GM18951 (cell line): ENCODE data around the gene REEP5.
"Not testable (repeated sequence)": the region's sequence is repeated elsewhere in the genome, so short reads cannot be mapped to it uniquely, and the experiment has no call there.

Experiments
- POLR2A ChIP-seq: IDR thresholded peaks from 4 replicates; pipeline ENCODE4 v1.6.1; 2011; ENCODE audit warnings: mild to moderate bottlenecking; ENCODE audit not compliant: insufficient read length, insufficient read depth; ENCODE audit errors: extremely low read depth
- in situ Hi-C: fragments of 300-500 bp; cut with MboI; formaldehyde crosslinking; loops from one replicate; pipeline ENCODE4 v1.12.0; 2022; ENCODE audit warnings: low sequenced_read_pairs, mixed read lengths, inconsistent platforms; ENCODE audit not compliant: unreplicated experiment

The REEP5 gene

DNA sequence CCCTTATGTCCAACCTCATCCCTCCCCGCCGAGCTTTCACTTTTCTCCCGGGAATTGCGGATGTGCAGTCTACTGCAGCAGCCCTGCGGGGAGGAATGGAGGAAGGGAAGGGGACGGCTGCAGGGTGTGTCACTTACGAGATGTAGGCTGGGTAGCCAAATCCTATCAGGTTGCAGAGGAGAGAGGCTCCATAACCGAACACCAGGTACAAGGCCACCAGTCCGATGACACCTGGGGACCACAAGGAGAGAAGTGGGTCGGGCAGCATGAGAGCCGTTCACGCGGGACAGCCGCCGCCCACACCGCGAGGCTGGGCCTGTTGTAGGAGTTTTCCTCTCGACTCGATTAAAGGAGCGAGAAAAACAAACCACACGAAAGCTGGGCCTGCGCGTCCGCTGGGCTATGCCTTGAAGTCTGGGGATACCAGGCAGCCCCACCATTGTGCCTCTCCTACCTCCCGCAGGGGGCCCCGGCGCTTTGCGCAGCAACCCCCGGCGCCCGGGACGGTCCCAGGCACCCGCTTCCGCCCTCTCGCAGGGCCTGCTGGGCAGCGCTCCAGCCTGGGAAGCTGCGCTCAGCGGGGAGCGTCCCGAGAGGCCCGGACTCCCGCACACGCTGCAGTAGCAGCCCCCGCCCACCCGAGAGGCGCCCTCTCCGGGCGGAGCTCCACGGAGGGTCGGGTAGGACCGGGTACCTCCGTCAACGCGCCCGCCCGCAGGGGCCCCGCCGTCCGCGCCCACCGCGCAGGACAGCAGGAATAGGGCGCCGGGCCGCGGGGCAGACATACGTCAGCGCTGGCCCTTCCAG, 798 bp downstream of the REEP5 start:
- no peak for TF ChIP-seq POLR2A
- in situ Hi-C loops, result no loop called here

GRCh38 chr5:112919972-112920371, 2.1 kb downstream of the REEP5 start:
- in situ Hi-C loops, result no loop called here

GRCh38 chr5:112918679-112919078, 3.3 kb downstream of the REEP5 start:
- no peak for TF ChIP-seq POLR2A

More at GRCh38 chr5:112919972-112920371, 2.1 kb downstream of the REEP5 start:
- no peak for TF ChIP-seq POLR2A

DNA sequence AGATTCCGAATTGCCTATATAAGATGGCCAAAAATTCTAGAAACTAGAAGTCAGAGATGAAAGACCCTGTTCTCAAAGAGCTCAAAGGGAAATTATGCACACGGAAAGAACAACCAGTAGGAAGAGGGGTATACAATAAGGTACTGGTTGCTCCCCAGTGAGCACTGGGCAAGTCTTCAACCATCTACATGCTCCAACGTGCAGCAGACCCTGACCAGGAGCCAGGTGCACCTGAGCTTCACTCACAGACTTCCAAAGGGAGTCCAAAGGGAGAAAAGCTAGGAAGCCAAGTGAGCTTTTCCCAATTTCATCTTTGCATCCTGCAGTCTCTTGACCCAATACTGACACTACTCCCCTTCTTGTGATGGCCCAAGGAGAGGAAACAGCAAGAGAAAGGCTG, 3.9 kb downstream of the REEP5 start:
- TF ChIP-seq POLR2A, result no peak
- in situ Hi-C loops, result no loop called here

More at GRCh38 chr5:112918679-112919078, 3.3 kb downstream of the REEP5 start:
- in situ Hi-C loops, result no loop called here

GRCh38 chr5:112917453-112917995, 4.5 kb downstream of the REEP5 start:
- no peak for TF ChIP-seq POLR2A
- in situ Hi-C loops, result no loop called here

DNA sequence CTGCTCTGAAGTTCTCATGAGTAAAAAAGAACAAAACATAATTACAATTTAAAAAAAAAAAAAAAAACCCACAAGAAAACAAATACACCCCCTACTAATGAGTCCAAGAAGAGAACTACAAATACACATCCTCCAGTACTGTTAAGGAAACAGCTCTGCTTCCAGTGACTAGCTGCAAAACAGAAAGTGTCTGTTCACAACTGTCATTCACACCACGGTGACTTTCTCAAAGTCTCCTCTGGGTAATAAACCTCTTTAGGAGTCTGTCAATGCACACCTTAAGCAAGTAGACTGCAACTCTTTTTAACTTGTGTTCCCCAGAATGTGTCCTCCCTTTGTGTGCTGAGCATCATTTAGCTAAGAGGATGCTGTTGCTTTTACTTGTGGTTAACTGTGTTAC, 6.2 kb downstream of the REEP5 start:
- no peak for TF ChIP-seq POLR2A
- in situ Hi-C loops, result no loop called here

DNA sequence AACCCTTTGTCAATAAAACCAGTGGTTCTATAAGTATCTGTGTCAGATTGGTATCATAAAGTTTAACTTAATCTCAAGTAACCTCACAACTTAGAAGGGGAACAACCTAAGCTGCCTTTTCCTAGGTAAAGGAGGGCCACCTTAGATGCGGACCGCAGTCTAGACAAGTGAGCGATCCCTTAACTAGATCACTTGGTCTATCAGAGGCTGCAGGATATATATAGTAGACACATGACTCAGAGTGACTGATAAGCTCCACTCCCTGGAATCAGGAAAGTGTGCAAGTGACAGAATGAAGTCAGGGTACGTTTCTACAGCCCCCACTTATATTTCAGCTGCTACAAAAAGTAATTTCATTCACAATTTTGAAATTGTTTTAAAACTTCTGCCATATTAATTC, 7.4 kb downstream of the REEP5 start:
- in situ Hi-C loops, result no loop called here
- TF ChIP-seq POLR2A, result no peak

DNA sequence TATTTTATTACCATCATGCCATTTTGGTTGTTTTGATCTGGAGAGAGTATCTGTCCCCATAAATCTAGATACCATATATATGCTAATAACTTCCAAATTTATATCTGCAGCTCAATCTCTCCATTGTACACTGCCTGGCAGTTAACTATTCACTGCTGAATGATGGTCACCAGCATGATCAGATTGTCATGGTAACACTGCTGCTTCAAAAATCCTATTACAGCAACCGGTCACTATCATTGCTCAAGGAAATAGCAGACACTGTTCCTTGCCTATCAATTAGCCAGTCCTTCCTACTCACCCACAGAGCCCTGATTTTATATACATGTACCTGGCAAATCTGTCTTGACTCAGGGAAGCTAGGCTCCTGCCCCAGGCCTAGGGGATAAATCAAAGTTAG, 11.5 kb downstream of the REEP5 start:
- no peak for TF ChIP-seq POLR2A
- in situ Hi-C loops, result no loop called here

- no peak for TF ChIP-seq POLR2A
- in situ Hi-C loops, result no loop called here
Measured at GRCh38 chr5:112908854-112909253, 13.2 kb downstream of the REEP5 start.

DNA sequence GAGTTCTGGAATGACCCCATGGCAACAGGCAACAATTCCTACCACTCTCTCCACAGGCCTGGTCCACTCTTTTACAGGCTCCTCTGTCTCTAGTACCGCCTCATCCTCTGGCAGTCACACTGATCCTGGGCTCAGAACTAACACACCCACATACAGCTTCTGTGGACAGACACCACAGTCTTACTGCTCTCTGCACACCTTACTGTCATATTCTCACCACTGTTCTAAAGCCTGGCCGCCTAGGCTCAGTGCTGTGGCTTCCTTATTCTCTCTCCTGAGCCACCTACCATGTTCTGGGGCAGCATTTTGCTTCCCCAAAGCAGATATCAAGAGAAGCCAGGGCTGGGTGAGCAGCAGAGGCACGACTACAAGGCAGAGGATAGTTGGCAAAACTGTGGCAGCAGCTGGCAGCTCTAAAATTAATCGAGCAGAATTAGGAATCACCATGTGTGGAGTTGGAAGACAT, 14.8 kb downstream of the REEP5 start:
- in situ Hi-C loops, result no loop called here
- TF ChIP-seq POLR2A, result no peak

DNA sequence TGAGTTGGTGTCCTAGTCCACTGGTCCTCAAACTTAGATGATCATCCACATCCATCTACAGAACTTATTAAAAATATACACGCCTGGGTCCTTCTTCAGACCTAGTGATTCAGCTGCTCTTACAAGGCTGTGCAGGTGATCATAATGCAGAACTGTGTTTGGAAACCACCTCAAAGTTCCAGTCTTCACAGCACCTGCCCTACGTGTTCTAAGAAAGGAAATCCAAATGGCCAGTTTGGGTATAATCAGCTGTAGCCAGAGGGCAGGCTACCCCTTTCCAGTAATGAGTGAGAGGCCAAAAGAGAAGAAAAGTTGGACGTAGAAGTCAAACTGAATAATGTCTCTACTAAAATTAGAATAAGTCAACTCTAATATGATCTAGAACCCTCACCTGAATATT, 15.4 kb downstream of the REEP5 start:
- in situ Hi-C loops, result no loop called here
- TF ChIP-seq POLR2A, result no peak

GRCh38 chr5:112904996-112905395, 17.0 kb downstream of the REEP5 start:
- in situ Hi-C loops, result not testable (repeated sequence)

- in situ Hi-C loops, result no loop called here
- TF ChIP-seq POLR2A, result no peak
Measured at GRCh38 chr5:112902561-112902960, 19.5 kb downstream of the REEP5 start.

- in situ Hi-C loops, result no loop called here
- no peak for TF ChIP-seq POLR2A
Measured at GRCh38 chr5:112895682-112896081, 26.3 kb downstream of the REEP5 start.
